ENCODE data around the gene KMT2A. TPM values are rescaled to one million over a fixed set of nuclear protein-coding genes. Genes with fewer than 3 reads are reported as not detected.
A peak's percentile ranks its signal among the peaks of the same experiment; 100 is the strongest.

KMT2A gene
- total RNA-seq, 1 donor from 2014 or later: 14.0 TPM

GRCh38 chr11:118544647-118545010, 108.3 kb downstream of the KMT2A start:
- DNase-seq (ENCODE audit: low read depth) (no peak), FAIRE-seq (no peak)
- no peak overlapping the region for H3K4me3 ChIP-seq (ENCODE audit: low read depth, low read length)
- TF ChIP-seq, protein P1, sequence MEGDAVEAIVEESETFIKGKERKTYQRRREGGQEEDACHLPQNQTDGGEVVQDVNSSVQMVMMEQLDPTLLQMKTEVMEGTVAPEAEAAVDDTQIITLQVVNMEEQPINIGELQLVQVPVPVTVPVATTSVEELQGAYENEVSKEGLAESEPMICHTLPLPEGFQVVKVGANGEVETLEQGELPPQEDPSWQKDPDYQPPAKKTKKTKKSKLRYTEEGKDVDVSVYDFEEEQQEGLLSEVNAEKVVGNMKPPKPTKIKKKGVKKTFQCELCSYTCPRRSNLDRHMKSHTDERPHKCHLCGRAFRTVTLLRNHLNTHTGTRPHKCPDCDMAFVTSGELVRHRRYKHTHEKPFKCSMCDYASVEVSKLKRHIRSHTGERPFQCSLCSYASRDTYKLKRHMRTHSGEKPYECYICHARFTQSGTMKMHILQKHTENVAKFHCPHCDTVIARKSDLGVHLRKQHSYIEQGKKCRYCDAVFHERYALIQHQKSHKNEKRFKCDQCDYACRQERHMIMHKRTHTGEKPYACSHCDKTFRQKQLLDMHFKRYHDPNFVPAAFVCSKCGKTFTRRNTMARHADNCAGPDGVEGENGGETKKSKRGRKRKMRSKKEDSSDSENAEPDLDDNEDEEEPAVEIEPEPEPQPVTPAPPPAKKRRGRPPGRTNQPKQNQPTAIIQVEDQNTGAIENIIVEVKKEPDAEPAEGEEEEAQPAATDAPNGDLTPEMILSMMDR (IDR thresholded peaks at IDR 0.05; ENCODE audit: insufficient read depth, low read length, severe bottlenecking): no peak
- H3K36me3 ChIP-seq (ENCODE audit: control insufficient read depth, insufficient read depth, low read length): peaks cover 3% of the 10 kb centered on the region
- H3K27me3 ChIP-seq (ENCODE audit: control insufficient read depth, insufficient read depth, low read length): no peaks in the 10 kb centered on the region

- Histone ChIP-seq H3K36me3 (ENCODE audit: control insufficient read depth, insufficient read depth, low read length) (peaks cover 3% of the 10 kb centered on the region), H3K27me3 (ENCODE audit: control insufficient read depth, insufficient read depth, low read length) (no peaks in the 10 kb centered on the region), H3K4me3 (ENCODE audit: low read depth, low read length) (no peak overlapping the region)
- DNase-seq (ENCODE audit: low read depth): no peak
- TF ChIP-seq, protein P1 (IDR thresholded peaks at IDR 0.05; ENCODE audit: insufficient read depth, low read length, severe bottlenecking): no peak
- FAIRE-seq: peak; percentile 50
Measured at GRCh38 chr11:118545533-118545932, 109.2 kb downstream of the KMT2A start.

- FAIRE-seq (no peak), DNase-seq (ENCODE audit: low read depth) (no peak)
- TF ChIP-seq, protein P1 (IDR thresholded peaks at IDR 0.05; ENCODE audit: insufficient read depth, low read length, severe bottlenecking): no peak
- H3K4me3 ChIP-seq (ENCODE audit: low read depth, low read length): no peak overlapping the region
- no peaks in the 10 kb centered on the region for H3K27me3 ChIP-seq (ENCODE audit: control insufficient read depth, insufficient read depth, low read length)
- peaks cover 3% of the 10 kb centered on the region for H3K36me3 ChIP-seq (ENCODE audit: control insufficient read depth, insufficient read depth, low read length)
Measured at GRCh38 chr11:118547132-118547531, 110.8 kb downstream of the KMT2A start.

- TF ChIP-seq, protein P1 (IDR thresholded peaks at IDR 0.05; ENCODE audit: insufficient read depth, low read length, severe bottlenecking): no peak
- DNase-seq (ENCODE audit: low read depth) (no peak), FAIRE-seq (no peak)
- H3K4me3 ChIP-seq (ENCODE audit: low read depth, low read length): no peak overlapping the region
- H3K36me3 ChIP-seq (ENCODE audit: control insufficient read depth, insufficient read depth, low read length): peaks cover 2% of the 10 kb centered on the region
- H3K27me3 ChIP-seq (ENCODE audit: control insufficient read depth, insufficient read depth, low read length): no peaks in the 10 kb centered on the region
Measured at GRCh38 chr11:118552341-118552740, 116.0 kb downstream of the KMT2A start.

GRCh38 chr11:118560806-118561205, 124.5 kb downstream of the KMT2A start:
- Histone ChIP-seq H3K36me3 (ENCODE audit: control insufficient read depth, insufficient read depth, low read length) (peaks cover 1% of the 10 kb centered on the region), H3K4me3 (ENCODE audit: low read depth, low read length) (no peak overlapping the region), H3K27me3 (ENCODE audit: control insufficient read depth, insufficient read depth, low read length) (no peaks in the 10 kb centered on the region)
- TF ChIP-seq, protein P1 (IDR thresholded peaks at IDR 0.05; ENCODE audit: insufficient read depth, low read length, severe bottlenecking): no peak
- DNase-seq (ENCODE audit: low read depth) (no peak), FAIRE-seq (no peak)

DNA sequence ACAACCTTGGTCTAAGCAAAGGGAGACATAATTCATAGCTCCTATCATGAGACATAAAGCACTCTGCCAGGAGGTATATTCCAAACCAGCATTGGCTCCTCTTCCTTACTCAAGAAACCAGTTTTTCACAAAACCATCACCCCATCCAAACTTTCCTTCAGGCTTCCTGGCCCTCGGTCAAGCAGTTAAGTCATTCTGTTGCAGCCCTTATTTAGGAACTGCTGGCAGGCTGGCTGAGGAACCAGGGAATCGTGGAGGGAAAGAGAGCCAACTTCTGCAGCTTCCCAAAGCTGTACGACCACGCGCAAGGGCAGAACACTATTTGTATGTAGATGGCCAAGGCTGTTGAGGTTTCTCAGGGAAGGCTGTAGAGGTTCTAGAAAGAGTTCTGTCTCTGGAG, 128.8 kb downstream of the KMT2A start:
- no peak for FAIRE-seq
- TF ChIP-seq, protein P1 (IDR thresholded peaks at IDR 0.05; ENCODE audit: insufficient read depth, low read length, severe bottlenecking): no peak

More for the DNA sequence above, 128.8 kb downstream of the KMT2A start:
- Histone ChIP-seq H3K4me3 (ENCODE audit: low read depth, low read length) (no peak overlapping the region), H3K36me3 (ENCODE audit: control insufficient read depth, insufficient read depth, low read length) (no peaks in the 10 kb centered on the region), H3K27me3 (ENCODE audit: control insufficient read depth, insufficient read depth, low read length) (no peaks in the 10 kb centered on the region)
- DNase-seq (ENCODE audit: low read depth): no peak

All from bronchial epithelial cell (primary cell).